Measurements from ENCODE around the gene CD72. TPM values are rescaled to one million over a fixed set of nuclear protein-coding genes. Genes with fewer than 3 reads are reported as not detected.
A peak's percentile ranks its signal among the peaks of the same experiment; 100 is the strongest.

CD72 gene
- total RNA-seq, 1 donor from 2014 or later, result 0.56 TPM

DNA sequence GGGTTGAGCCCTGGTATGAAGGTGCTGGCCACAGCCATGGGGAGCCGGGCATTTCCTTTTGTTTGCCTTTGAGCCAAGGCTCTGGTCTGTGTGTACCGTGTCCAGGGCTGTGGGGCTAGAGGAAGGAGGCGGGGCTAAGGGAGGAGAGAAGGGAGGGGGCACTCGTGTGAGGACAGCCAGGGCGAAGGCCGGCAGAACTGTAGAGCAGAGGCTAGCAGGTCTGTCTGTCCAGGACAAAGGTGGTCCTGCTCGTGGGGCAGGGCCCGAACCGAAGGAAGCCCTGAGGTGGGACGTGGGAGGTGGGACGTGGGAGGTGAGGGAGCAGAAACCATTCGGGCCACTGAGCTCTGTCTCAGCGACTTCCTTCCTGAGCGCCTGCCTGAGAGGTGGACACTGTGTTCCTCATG, 54.4 kb downstream of the CD72 start:
- Histone ChIP-seq H3K36me3 (no peaks in the 10 kb centered on the region), H3K4me2 (peak overlapping the region; percentile 38), H4K20me1 (ENCODE audit: low read depth) (no peaks in the 10 kb centered on the region), H3K9ac (no peak overlapping the region), H3K27me3 (no peaks in the 10 kb centered on the region), H3K27ac (no peak overlapping the region), H3K79me2 (ENCODE audit: low read depth) (no peaks in the 10 kb centered on the region), H3F3A (ENCODE audit: low read depth) (no peaks in the 10 kb centered on the region), H3K4me3 (no peak overlapping the region), H2AFZ (replicated peaks) (peak overlapping the region; percentile 68), H3K4me1 (peaks cover 10% of the 10 kb centered on the region), H3K9me3 (ENCODE audit: low read depth) (no peaks in the 10 kb centered on the region)
- peaks cover 13% of the 10 kb centered on the region for H3K4me1 Mint-ChIP-seq
- peak; percentile 68 for DNase-seq (ENCODE audit: low spot score)
- H3K27me3 Mint-ChIP-seq (ENCODE audit: insufficient read depth, low read depth), result peaks cover 5% of the 10 kb centered on the region
- H3K36me3 Mint-ChIP-seq, result peaks cover 4% of the 10 kb centered on the region
- no peak for TF ChIP-seq EZH2phosphoT487 (IDR thresholded peaks at IDR 0.05)
- TF ChIP-seq, protein P1, sequence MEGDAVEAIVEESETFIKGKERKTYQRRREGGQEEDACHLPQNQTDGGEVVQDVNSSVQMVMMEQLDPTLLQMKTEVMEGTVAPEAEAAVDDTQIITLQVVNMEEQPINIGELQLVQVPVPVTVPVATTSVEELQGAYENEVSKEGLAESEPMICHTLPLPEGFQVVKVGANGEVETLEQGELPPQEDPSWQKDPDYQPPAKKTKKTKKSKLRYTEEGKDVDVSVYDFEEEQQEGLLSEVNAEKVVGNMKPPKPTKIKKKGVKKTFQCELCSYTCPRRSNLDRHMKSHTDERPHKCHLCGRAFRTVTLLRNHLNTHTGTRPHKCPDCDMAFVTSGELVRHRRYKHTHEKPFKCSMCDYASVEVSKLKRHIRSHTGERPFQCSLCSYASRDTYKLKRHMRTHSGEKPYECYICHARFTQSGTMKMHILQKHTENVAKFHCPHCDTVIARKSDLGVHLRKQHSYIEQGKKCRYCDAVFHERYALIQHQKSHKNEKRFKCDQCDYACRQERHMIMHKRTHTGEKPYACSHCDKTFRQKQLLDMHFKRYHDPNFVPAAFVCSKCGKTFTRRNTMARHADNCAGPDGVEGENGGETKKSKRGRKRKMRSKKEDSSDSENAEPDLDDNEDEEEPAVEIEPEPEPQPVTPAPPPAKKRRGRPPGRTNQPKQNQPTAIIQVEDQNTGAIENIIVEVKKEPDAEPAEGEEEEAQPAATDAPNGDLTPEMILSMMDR (IDR thresholded peaks at IDR 0.05), result no peak
- TF ChIP-seq EZH2 (IDR thresholded peaks at IDR 0.05), result no peak
- H3K9me3 Mint-ChIP-seq, result no peaks in the 10 kb centered on the region
- peak overlapping the region; percentile 55 for H3K4me3 Mint-ChIP-seq
- H3K27ac Mint-ChIP-seq, result peak overlapping the region; percentile 89

DNA sequence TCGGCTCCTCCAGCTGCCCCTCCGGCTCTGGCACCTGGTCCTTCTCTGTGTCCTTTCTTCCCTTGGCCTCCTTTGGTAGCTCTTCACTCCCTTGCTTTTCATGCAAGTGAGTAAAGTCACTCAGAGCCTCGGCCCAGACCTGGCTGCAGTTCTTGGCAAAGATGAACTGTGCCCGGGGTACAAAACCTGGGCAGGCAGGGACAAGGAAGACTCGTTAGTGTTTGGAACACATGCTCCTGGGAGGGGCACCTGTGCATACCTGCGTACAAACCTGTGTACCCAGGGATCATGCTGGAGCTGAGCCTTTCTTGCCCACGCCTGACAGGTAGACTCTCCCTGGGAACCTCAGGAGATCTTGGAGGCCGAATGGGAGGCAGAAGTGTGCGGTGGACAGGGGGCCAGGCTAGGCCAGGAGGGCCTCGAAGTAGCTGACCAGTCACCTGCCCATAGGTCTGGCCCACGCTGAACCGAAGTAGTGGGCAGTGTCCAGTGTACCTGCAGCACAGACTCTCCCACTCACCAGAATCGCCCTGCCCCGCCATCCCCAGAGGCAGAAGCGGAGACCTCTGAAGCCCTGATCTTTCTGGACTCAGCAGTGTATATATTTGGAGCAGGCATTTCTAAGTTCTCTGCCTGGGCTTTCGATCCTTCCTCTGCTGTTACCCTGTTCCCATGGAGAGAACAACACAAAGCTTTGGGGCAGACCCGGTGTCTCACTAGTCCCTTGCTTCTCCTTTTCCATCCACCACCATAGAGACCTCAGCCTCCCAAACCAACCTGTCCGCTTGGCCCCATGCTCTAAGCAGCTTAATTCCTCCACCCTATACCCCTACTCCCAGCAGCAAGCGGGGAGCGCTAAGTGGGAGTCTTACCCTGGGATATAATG, 55.1 kb downstream of the CD72 start:
- H3K4me3 ChIP-seq, result no peak overlapping the region
- no peak overlapping the region for H3K9ac ChIP-seq
- TF ChIP-seq EZH2phosphoT487 (IDR thresholded peaks at IDR 0.05), result no peak
- TF ChIP-seq EZH2 (IDR thresholded peaks at IDR 0.05), result no peak
- TF ChIP-seq, protein P1 (IDR thresholded peaks at IDR 0.05), result no peak
- H3K36me3 ChIP-seq, result no peaks in the 10 kb centered on the region
- no peak for DNase-seq (ENCODE audit: low spot score)
- peaks cover 10% of the 10 kb centered on the region for H3K4me1 ChIP-seq
- Mint-ChIP-seq H3K4me3 (peak overlapping the region; percentile 55), H3K36me3 (peaks cover 5% of the 10 kb centered on the region), H3K9me3 (no peaks in the 10 kb centered on the region), H3K4me1 (peaks cover 13% of the 10 kb centered on the region), H3K27me3 (ENCODE audit: insufficient read depth, low read depth) (peaks cover 6% of the 10 kb centered on the region), H3K27ac (peak overlapping the region; percentile 89)
- H4K20me1 ChIP-seq (ENCODE audit: low read depth), result no peaks in the 10 kb centered on the region
- peak overlapping the region; percentile 38 for H3K4me2 ChIP-seq
- no peaks in the 10 kb centered on the region for H3K9me3 ChIP-seq (ENCODE audit: low read depth)
- H3K27ac ChIP-seq, result no peak overlapping the region
- no peaks in the 10 kb centered on the region for H3K27me3 ChIP-seq
- H3K79me2 ChIP-seq (ENCODE audit: low read depth), result no peaks in the 10 kb centered on the region
- peak overlapping the region; percentile 68 for H2AFZ ChIP-seq (replicated peaks)
- H3F3A ChIP-seq (ENCODE audit: low read depth), result no peaks in the 10 kb centered on the region

DNA sequence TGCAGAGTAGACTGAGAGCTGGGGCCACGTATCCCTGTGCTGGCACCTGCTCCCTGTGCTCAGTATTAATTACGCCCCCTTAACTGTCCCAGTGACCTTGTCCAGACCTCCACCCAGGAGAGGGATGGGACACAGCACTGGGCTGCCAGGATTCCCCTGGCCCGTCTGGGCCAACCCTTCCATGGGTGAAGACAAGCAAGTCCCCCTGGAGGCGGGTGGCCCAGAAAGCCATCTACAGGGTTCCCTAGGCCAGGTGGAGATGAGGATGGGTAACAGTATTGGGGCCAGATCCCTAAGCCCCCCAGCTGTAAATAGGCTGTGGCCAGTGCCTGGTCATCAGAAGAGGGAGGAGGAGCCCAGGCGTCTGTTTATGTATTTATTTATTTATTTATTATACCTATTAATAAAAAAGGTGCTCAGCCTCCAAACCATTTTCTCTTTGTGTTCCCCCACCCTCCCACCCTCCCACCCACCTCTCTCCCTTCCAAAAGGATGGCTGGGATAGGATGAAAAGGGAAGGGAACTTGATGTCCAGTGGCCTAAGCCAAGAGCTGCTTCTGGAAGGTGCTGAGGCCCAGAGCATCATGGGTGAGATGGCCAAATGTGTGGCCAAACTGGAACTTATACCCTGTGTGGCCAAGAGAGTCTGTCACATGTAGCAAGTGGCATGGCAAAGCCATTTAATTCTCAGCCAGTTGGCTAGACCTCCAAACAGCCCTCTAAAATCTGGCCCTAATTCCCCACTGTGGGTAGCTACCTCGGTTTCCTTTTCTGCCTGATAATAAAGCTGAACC, 56.5 kb downstream of the CD72 start:
- Mint-ChIP-seq H3K4me1 (peaks cover 13% of the 10 kb centered on the region), H3K36me3 (peaks cover 8% of the 10 kb centered on the region), H3K27me3 (ENCODE audit: insufficient read depth, low read depth) (peaks cover 6% of the 10 kb centered on the region), H3K27ac (no peak overlapping the region), H3K9me3 (no peaks in the 10 kb centered on the region), H3K4me3 (no peak overlapping the region)
- H3K27ac ChIP-seq, result no peak overlapping the region
- H3K36me3 ChIP-seq, result no peaks in the 10 kb centered on the region
- H3K4me1 ChIP-seq, result peaks cover 10% of the 10 kb centered on the region
- H4K20me1 ChIP-seq (ENCODE audit: low read depth), result no peaks in the 10 kb centered on the region
- no peak overlapping the region for H3K4me3 ChIP-seq
- DNase-seq (ENCODE audit: low spot score), result no peak
- H2AFZ ChIP-seq (replicated peaks), result no peak overlapping the region
- no peaks in the 10 kb centered on the region for H3K79me2 ChIP-seq (ENCODE audit: low read depth)
- H3K27me3 ChIP-seq, result no peaks in the 10 kb centered on the region
- no peak overlapping the region for H3K4me2 ChIP-seq
- H3F3A ChIP-seq (ENCODE audit: low read depth), result no peaks in the 10 kb centered on the region
- no peaks in the 10 kb centered on the region for H3K9me3 ChIP-seq (ENCODE audit: low read depth)
- no peak overlapping the region for H3K9ac ChIP-seq
- TF ChIP-seq, protein P1 (IDR thresholded peaks at IDR 0.05), result no peak
- TF ChIP-seq EZH2phosphoT487 (IDR thresholded peaks at IDR 0.05), result no peak
- TF ChIP-seq EZH2 (IDR thresholded peaks at IDR 0.05), result no peak

Data from neural progenitor cell (in vitro differentiated cells).